Activated CD4-positive, alpha-beta memory T cell treated with anti-CD3 and anti-CD28 coated beads, Interleukin-2, amount 10 ng/mL, durations not matched to agents 7 days and 5 days (primary cell): ENCODE measurements around the gene DKK1. TPM values are rescaled to one million over a fixed set of nuclear protein-coding genes. Genes with fewer than 3 reads are reported as not detected.
"Not testable (repeated sequence)": the region's sequence is repeated elsewhere in the genome, so short reads cannot be mapped to it uniquely, and the experiment has no call there.

Experiments used
- CTCF ChIA-PET: fragments of 350-600 bp; sonication (Branson Sonifier 250); formaldehyde crosslinking; loops from one replicate; lab custom pipeline; 2021; ENCODE audit warnings: antibody characterized with exemption, inconsistent platforms; lab: Charles Lee
- POLR2A ChIA-PET: fragments of 350-600 bp; sonication (Branson Sonifier 250); formaldehyde crosslinking; loops from one replicate; lab custom pipeline; 2021; ENCODE audit warnings: antibody characterized with exemption; lab: Charles Lee
- DNase-seq: peaks from one replicate; pipeline ENCODE4 v3.0.0-alpha.2; 2020
- H3K27ac Mint-ChIP-seq: one replicate; pipeline ENCODE4 v1.8.0; 2021; ENCODE audit warnings: mild to moderate bottlenecking, mixed read lengths
- H3K27me3 Mint-ChIP-seq: one replicate; pipeline ENCODE4 v1.8.0; 2021; ENCODE audit warnings: mixed read lengths
- H3K36me3 Mint-ChIP-seq: one replicate; pipeline ENCODE4 v1.8.0; 2021; ENCODE audit warnings: low read depth, mixed read lengths
- H3K4me1 Mint-ChIP-seq: one replicate; pipeline ENCODE4 v1.8.0; 2021; ENCODE audit warnings: mixed read lengths
- H3K4me3 Mint-ChIP-seq: one replicate; pipeline ENCODE4 v1.8.0; 2021; ENCODE audit warnings: mild to moderate bottlenecking, mixed read lengths
- H3K9me3 Mint-ChIP-seq: one replicate; pipeline ENCODE4 v1.8.0; 2021; ENCODE audit warnings: mixed read lengths
- total RNA-seq, 2 experiments: library from RNA; stranded (reverse); gene quantifications; one replicate each; pipeline ENCODE4 v1.2.3, GENCODE V29; 2021

Gene DKK1
- total RNA-seq, 2 experiments from 2014 or later: not detected

DNA sequence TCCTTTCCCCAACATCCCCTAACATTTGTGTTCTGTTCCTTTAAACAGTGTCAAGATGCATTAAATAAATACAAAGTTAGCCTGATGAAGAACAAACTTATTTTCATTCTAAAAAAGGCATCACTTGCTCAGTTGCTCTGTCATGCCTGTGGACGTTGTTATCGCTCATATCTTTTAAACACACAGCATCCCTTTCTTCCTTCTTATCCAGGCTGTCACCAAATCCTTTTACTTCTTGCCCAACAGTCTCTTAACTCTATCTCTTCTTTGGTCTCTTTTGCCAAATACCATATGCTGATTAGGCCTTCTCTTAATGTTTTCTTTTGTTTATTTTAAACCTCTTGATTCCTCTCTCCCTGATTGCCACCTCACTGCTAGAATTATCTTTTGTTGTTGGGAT lies 43.9 kb downstream of the DKK1 start:
- Mint-ChIP-seq H3K27me3 (no peaks in the 10 kb centered on the region), H3K4me1 (no peaks in the 10 kb centered on the region), H3K36me3 (no peaks in the 10 kb centered on the region), H3K27ac (no peak overlapping the region), H3K4me3 (no peak overlapping the region), H3K9me3 (no peaks in the 10 kb centered on the region)
- CTCF ChIA-PET: no interaction called here
- POLR2A ChIA-PET: no interaction called here
- no peak for DNase-seq

DNA sequence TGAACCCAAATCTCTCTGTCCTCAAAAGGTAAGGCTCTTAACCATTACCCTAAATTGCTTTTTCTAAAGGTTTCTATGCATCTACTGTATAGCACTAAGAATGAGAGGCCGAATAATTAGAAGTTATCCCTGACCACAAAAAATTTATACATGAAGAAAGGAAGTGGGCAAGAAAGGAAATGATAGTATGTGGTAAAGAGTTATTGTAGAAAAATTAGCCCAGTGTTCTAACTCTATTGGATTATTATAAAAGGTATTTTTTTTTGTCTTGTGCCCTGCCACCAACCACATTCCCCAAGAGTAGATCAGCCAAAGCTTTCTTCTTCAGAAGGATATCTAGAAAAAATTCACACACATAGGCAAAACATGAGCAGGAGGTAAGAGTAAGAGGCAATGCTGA lies 45.4 kb downstream of the DKK1 start:
- Mint-ChIP-seq H3K9me3 (peaks cover 5% of the 10 kb centered on the region), H3K27me3 (no peaks in the 10 kb centered on the region), H3K4me3 (no peak overlapping the region), H3K27ac (no peak overlapping the region), H3K36me3 (no peaks in the 10 kb centered on the region), H3K4me1 (no peaks in the 10 kb centered on the region)
- CTCF ChIA-PET: no interaction called here
- DNase-seq: no peak
- POLR2A ChIA-PET: no interaction called here

DNA sequence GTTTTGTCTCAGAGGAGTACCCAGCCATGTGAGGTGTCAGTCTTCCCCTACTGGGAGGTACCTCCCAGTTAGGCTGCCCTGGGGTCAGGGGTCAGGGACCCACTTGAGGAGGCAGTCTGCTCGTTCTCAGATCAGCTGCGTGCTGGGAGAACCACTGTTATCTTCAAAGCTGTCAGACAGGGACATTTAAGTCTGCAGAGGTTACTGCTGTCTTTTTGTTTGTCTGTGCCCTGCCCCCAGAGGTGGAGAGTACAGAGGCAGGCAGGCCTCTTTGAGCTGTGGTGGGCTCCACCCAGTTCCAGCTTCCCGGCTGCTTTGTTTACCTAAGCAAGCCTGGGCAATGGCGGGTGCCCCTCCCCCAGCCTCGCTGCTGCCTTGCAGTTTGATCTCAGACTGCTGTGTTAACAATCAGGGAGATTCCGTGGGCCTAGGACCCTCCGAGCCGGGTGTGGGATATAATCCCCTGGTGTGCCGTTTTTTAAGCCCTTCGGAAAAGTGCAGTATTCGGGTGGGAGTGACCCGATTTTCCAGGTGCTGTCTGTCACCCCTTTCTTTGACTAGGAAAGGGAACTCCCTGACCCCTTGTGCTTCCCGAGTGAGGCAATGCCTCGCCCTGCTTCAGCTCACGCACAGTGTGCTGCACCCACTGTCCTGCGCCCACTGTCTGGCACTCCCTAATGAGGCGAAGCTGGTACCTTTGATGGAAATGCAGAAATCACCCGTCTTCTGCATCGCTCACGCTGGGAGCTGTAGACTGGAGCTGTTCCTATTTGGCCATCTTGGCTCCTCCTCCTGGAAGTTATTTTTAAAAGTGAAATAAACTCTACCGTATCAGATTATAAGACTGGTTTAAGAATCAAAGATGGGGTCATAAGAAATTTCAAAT lies 51.7 kb downstream of the DKK1 start:
- not testable (repeated sequence) for H3K27ac Mint-ChIP-seq

More for the DNA sequence above, 51.7 kb downstream of the DKK1 start:
- H3K4me1 Mint-ChIP-seq, H3K27me3 Mint-ChIP-seq, CTCF ChIA-PET, H3K4me3 Mint-ChIP-seq, H3K36me3 Mint-ChIP-seq, DNase-seq, POLR2A ChIA-PET: not testable (repeated sequence)
- H3K9me3 Mint-ChIP-seq: peaks cover 10% of the 10 kb centered on the region
